ENCODE measurements around the gene GALNT2.

GALNT2 gene

DNA sequence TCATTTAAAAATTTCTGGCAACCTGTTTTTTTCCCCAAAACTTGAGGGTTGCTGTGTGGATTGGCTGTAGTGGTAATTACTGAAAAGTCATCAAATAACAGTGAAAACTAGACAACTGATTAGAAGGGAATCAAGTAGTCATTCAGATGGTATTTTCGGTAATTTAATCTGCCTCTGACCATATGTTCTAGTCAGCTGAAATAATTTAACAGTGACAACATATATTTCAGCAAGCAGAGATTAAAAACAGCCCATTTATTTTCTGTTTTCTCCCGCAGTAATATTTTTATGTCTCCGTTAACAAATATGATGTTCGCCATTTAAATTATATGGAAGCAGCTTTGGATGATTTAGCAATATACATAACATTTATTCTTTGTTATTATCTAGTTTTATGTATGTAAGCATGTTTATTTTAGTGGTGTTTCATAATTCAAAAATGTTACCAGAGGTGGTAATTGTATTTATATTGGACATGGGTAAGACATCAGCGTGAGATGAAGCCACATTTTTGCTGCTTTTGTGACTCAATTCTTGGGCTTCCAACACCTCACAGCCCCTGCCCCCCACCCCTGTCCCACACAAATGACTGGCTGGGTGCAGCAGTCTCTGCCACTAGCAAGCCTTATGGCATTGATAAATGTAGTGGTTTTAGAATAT lies 104.4 kb downstream of the GALNT2 start:
- no peak for DNase-seq

DNA sequence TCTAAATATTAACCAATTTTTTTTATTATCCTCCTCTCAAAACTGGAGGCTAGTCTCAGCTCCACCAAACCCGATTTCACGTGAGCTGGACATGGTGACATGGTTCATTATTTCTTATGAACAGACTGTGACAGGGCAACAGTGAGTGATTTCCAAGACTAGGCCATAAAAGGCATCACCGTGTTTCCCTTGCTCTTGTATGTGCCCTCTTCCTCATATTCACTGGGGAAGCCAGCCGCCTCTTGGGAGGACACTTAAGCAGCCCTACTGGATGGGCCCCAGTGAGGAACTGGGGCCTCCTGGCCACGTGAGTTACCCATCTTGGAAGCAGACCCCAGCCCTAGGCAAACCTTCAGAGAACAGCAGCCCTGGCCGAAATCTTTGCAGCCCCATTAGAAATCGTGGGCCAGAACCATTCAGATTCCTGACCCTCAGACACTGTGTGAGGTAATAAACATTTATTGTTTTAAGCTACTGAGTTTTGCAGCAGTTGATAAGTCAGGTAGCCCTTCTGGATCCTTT lies 105.0 kb downstream of the GALNT2 start:
- DNase-seq: no peak

- no peak for DNase-seq
Measured at GRCh38 chr1:230173187-230173975, 106.3 kb downstream of the GALNT2 start.

DNA sequence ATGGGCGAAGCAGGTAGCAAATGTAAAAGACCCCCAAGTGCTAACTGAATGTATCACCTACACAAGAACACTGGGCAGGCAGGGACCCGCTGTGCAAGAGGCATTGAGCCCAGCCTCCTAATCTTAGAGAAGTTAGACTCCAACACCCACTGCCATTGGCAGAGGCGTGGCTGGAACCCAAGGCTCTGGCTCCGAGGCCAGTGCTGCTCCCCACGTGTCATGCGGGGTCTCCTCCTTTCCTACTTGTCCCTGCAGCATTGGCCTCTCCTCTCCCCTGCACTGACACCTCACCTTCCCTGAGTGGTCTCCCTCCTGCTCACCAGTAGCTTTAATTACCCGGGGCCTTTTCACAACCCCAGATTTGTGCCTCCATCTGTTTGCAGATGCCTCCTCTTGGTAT lies 107.0 kb downstream of the GALNT2 start:
- DNase-seq: no peak

DNA sequence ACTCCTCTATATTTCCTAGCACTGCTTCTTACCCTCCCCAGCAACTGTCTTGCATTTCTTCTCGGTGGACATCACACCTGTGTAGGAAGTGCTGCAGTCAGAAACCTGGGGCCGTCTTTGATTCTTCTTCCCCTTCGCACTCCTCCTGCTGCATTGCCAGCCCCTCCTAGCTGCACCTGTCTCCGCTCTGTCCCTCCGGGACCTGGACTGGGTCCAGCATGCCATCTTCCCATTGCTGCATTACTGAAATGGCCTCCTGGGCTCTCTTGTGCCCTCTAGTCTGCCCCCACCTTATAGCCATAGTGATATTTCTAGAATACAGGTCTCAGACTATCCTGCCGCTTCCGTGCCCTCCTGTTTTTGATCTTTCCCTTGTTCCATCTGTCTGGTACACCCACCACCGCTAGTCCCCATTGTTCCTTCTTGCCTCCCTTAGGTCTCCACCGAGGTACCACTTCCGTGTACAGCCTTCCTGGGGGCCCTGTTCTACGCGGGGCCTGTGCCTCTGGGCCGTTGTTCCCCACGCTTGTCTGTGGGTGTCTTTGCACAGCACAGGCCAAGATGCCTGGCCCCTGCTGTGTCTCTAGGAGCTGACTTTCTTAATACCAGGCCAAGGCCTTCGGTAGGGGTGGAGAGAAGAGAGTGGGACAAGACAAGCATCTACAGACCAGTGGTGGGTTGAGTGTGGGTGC lies 107.6 kb downstream of the GALNT2 start:
- DNase-seq: no peak

GRCh38 chr1:230175163-230175747 lies 108.2 kb downstream of the GALNT2 start:
- DNase-seq: no peak

DNA sequence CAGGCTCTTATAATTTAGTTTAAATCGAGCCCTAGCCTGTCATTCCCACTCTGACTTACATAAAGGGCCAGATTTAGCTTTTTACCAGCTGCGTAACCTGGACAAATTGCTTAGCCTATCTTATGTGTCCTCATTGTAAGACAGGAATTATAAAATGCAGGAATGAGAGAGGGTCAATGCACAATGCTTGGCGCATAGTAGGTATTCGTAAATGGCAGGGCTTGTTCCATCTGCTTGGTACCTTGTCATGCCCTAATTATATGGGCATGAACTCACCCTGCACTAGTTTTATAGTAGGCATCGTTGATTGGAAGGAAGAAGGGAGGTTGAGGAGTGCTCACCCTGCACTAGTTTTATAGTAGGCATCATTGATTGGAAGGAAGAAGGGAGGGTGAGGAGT lies 108.8 kb downstream of the GALNT2 start:
- DNase-seq: no peak

GRCh38 chr1:230176326-230176725 lies 109.3 kb downstream of the GALNT2 start:
- DNase-seq: no peak

- peak; percentile 10 for DNase-seq
Measured at GRCh38 chr1:230176871-230177411, 109.9 kb downstream of the GALNT2 start.

GRCh38 chr1:230179249-230179648 lies 112.2 kb downstream of the GALNT2 start:
- no peak for DNase-seq

GRCh38 chr1:230185076-230186001 lies 118.3 kb downstream of the GALNT2 start:
- no peak for DNase-seq

DNA sequence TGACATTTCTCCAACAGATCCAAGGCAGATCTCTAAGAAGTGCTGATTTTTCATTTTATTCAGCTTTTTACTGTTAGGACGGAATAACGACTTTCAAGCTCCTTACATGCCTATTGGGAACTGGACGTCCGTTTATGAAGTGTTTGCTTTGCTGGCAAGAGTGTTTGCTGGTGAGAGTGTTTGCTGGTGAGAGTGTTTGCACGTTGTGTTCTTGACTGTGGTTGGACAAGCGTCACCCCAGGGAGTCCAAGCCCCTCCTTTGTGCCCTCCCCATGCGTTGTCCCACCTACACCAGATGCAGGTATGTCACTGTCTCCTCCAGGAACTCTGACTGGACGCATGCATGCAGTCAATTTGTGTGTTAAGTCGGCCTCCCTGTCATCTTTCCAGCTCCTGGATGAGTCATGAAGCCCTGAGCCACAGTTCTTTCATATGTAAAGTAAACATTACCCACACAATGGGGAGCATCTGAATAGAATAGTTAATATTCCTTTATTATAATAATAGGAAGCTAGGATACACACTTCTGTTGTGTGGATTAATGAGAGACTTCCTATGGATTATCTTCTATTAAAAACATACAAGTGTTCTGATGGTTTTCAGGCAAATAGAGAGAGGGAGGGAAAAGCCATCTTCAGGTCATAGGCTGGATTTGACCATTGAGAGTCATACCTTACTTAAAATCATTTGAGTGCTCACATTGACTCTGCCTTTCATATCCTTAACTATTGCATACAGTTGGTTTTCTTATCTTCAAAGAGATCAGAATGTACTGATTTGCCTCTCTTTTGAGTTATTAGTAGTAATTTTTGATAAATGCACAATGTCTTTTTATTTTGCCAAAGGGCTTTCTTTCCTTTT lies 119.2 kb downstream of the GALNT2 start:
- DNase-seq: peak; percentile 48

- DNase-seq: no peak
Measured at GRCh38 chr1:230186874-230187273, 119.8 kb downstream of the GALNT2 start.

GRCh38 chr1:230187290-230187689 lies 120.3 kb downstream of the GALNT2 start:
- no peak for DNase-seq

DNA sequence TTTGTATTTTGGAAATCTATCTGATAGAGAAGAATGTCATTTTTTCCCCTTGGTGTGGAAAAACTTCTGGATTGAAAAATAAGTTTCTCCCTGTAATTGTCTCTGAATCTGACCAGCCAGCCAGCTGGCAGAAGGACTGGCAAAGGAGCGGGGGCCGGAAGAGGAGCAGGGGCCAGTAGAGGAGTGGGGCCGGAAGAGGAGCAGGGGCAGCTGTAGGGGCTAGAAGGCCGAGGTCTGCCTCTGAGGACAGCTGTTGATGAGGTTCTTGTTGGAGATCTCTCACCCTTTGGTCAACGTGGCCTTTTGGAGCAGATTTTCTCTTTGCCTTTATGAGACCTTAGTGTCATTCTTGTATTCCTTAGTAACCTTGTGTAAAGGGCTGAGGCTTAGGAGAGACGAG lies 121.8 kb downstream of the GALNT2 start:
- DNase-seq: no peak

DNA sequence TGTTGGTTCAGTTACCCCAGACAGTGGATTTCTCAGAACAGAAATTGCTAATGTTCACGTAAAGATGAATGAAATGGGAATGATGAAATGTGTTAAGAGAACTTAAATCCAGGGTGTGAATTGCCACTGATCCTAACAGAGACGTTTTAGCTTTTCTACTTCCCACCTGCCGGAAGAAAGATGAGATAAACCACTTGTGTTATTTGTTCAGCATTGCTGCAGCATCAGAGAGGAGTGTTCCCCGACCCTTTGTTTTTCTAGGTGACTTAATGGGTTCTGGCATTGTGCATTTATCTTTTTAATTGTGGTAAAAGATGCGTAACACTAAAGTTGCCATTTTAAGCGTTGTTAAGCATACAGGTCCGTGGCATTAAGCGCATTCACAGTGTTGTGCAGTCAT lies 122.3 kb downstream of the GALNT2 start:
- DNase-seq: no peak

DNA sequence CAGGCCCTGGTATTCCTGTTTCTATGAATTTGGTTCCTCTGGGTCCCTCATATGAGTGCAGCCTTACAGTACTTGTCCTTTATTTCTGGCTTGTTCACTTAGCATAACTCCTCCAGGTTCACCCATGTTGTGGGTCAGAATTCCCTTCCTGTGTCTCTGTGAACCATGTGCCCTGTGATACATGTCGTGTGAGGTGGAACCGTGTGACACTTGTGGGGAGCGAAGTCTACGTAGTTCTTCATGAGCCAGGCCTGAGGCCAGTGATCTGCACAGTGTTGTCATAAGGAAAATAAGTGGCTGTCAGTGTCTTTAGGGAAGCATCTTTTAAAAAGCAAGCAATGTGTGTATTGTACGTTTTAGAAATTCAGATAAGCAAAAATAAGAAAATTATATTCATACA lies 122.8 kb downstream of the GALNT2 start:
- DNase-seq: no peak

DNA sequence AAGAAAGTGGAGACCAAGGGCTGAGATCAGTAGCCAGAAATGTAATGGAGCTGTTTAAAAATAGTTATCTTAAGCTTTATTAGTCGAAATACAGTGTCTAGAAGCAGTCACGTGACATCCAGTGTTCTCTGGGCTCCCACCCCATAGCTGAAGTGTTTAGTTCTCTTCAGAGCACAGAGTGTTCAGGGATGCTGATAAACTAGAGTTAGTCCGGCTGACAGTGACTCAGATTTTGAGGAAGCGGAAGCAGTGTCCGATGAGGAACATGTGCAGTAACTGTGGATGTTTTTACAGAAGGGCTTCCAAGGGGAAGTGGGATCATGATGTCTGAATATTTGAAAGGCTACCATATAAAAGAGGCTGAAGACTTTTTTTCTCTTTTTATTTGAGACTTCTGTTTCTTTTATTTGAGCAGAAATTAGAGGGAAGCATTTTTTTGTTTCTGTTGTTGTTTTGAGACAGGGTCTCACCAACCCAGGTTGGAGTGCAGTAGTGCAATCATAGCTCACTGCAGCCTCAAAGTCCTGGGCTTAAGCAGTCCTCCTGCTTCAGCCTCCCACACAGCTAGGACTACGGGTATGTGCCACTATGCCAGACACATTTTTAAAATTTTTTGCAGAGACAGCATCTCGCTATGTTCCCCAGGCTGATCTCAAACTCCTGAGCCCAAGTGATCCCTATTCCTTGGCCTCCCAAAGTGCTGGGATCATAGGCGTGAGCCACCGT lies 124.2 kb downstream of the GALNT2 start:
- DNase-seq: no peak

DNA sequence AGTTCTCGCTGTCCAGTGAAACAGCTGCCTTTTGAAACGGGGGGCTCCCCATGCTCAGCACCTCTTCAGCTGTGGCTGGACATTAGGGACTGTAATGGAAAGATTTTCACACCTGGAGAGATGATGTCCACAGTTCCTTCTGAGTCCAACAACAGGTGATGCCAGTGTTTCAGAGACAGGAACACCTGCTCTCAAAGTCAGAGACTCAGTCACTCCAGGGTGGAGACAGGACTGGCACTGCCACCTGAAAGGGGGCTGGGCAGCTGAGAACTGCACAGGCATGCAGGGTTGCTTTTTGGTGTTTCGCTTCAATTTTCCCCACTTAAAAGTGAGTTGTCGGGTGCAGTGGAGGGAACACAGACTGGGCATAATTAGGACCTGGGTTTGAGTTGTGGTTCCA lies 124.8 kb downstream of the GALNT2 start:
- no peak for DNase-seq

GRCh38 chr1:230194525-230194924 lies 127.5 kb downstream of the GALNT2 start:
- no peak for DNase-seq
